HepG2 (cell line): ENCODE results near the gene TMEM63B. TPM values are rescaled to one million over a fixed set of nuclear protein-coding genes. Genes with fewer than 3 reads are reported as not detected.

ENCODE experiments used
- AGO2 ChIP-seq: fragments of 200-400 bp; formaldehyde crosslinking; optimal IDR thresholded peaks from 2 replicates; pipeline ENCODE3; 2017; ENCODE audit warnings: mild to moderate bottlenecking, low read depth, low read length, moderate library complexity
- ATF6 ChIP-seq: sonication (generic); formaldehyde crosslinking; conservative IDR thresholded peaks from 2 replicates; pipeline ENCODE4 v1.4.0; 2020; ENCODE audit warnings: missing genetic modification reagents
- E2F5 ChIP-seq: sonication (generic); formaldehyde crosslinking; conservative IDR thresholded peaks from 2 replicates; pipeline ENCODE4 v1.4.0; 2020; ENCODE audit warnings: missing genetic modification reagents
- HOXA9 ChIP-seq: sonication (generic); formaldehyde crosslinking; IDR thresholded peaks from 2 replicates; pipeline ENCODE4 v1.8.1; 2022; ENCODE audit warnings: missing genetic modification reagents, mild to moderate bottlenecking, moderate library complexity, borderline replicate concordance
- HOXD1 ChIP-seq: sonication (generic); formaldehyde crosslinking; IDR thresholded peaks from 2 replicates; pipeline ENCODE4 v1.5.0; 2020; ENCODE audit warnings: missing genetic modification reagents
- KLF16 ChIP-seq, 2 experiments: sonication (generic) in 1 of 2; formaldehyde crosslinking in 1 of 2; IDR thresholded peaks; 2 replicates each; pipeline versions ENCODE4 v1.6.1 to v1.8.0; 2016 to 2023; ENCODE audit warnings: missing genetic modification reagents in 2 of 2, missing compliant biosample characterization in 1 of 2
- MEIS1 ChIP-seq: sonication (generic); formaldehyde crosslinking; IDR thresholded peaks from 2 replicates; pipeline ENCODE4 v1.9.0; 2021; ENCODE audit warnings: mild to moderate bottlenecking, missing genetic modification reagents, moderate library complexity, borderline replicate concordance
- SRSF4 ChIP-seq: fragments of 200-400 bp; formaldehyde crosslinking; IDR thresholded peaks from one replicate; pipeline ENCODE4 v1.6.1; 2018; ENCODE audit warnings: mild to moderate bottlenecking, low read depth, low read length, moderate library complexity; ENCODE audit not compliant: poor library complexity, severe bottlenecking
- SRSF9 ChIP-seq: fragments of 200-400 bp; formaldehyde crosslinking; IDR thresholded peaks from 2 replicates; pipeline ENCODE4 v1.6.1; 2018; ENCODE audit warnings: borderline replicate concordance, mild to moderate bottlenecking, low read depth, low read length; ENCODE audit not compliant: insufficient read depth, poor library complexity, severe bottlenecking
- TEF ChIP-seq: sonication (generic); formaldehyde crosslinking; IDR thresholded peaks from 2 replicates; pipeline ENCODE4 v1.5.0; 2020; ENCODE audit warnings: missing genetic modification reagents
- U2AF2 ChIP-seq: fragments of 200-400 bp; formaldehyde crosslinking; IDR thresholded peaks from 2 replicates; pipeline ENCODE4 v1.6.1; 2017; ENCODE audit warnings: low read depth, mild to moderate bottlenecking, low read length
- ZBTB8A ChIP-seq: sonication (generic); formaldehyde crosslinking; IDR thresholded peaks from 2 replicates; pipeline ENCODE4 v1.4.0; 2020; ENCODE audit warnings: mild to moderate bottlenecking, low read depth, missing genetic modification reagents, borderline replicate concordance
- ZIK1 ChIP-seq: sonication (generic); formaldehyde crosslinking; IDR thresholded peaks from 2 replicates; pipeline ENCODE4 v1.5.0; 2020; ENCODE audit warnings: mild to moderate bottlenecking, low read depth, missing genetic modification reagents, borderline replicate concordance
- ZNF142 ChIP-seq: sonication (generic); formaldehyde crosslinking; IDR thresholded peaks from 2 replicates; pipeline ENCODE4 v1.4.0; 2020; ENCODE audit warnings: missing genetic modification reagents
- ZNF674 ChIP-seq: sonication (generic); formaldehyde crosslinking; IDR thresholded peaks from 2 replicates; pipeline ENCODE4 v1.5.0; 2020; ENCODE audit warnings: low read depth, mild to moderate bottlenecking, missing genetic modification reagents
- ZNF704 ChIP-seq: sonication (generic); formaldehyde crosslinking; IDR thresholded peaks from 2 replicates; pipeline ENCODE4 v1.8.1; 2023; ENCODE audit warnings: mild to moderate bottlenecking, inconsistent platforms, moderate library complexity, missing genetic modification reagents, borderline replicate concordance
- polyA plus RNA-seq, 8 experiments: library from polyadenylated mRNA; depleted of rRNA in 3 of 8; stranded (reverse) in 7 of 8; unstranded in 1 of 8; fragments of >200 nt; fragmentation: Illumina TruSeq in 4 of 8; extraction: Trizol in 4 of 8; gene quantifications; 2 replicates each; pipeline versions ENCODE4 v1.2.1 to v1.2.3, GENCODE V29; 2011 to 2016; ENCODE audit warnings: low read depth in 4 of 8, missing spikeins in 1 of 8, mixed read lengths in 1 of 8; ENCODE audit not compliant: insufficient read depth in 1 of 8
- total RNA-seq, 5 experiments: library from RNA; depleted of rRNA; stranded (reverse); fragments of >200 nt; fragmentation: Illumina TruSeq; extraction: Trizol; gene quantifications; 2 replicates each; pipeline ENCODE4 v1.2.3, GENCODE V29; 2016; ENCODE audit warnings: low read depth in 1 of 5

The TMEM63B gene
- total and polyA plus RNA-seq, 2 of the 13 experiments (the other 11 are each of a cell fraction or from before 2014, with no cell fraction given) = 27.4 to 75.8 TPM

- TF ChIP-seq ZNF142 (CRISPR knock-in tag) (no peak), ZNF674 (CRISPR knock-in tag) (no peak), TEF (CRISPR knock-in tag) (no peak), MEIS1 (CRISPR knock-in tag) (peak; percentile 99), U2AF2 (no peak), SRSF9 (no peak), SRSF4 (no peak), AGO2 (no peak), KLF16 (CRISPR knock-in tag; IDR thresholded peaks at IDR 0.05) (peak in 1 of 2 experiments; percentile 62; a peak in 1 of 4 replicates), E2F5 (CRISPR knock-in tag) (no peak), ATF6 (no peak), ZNF704 (0 out of 2 replicates have a peak, but pooled peaks have one; percentile 13), HOXD1 (CRISPR knock-in tag) (no peak), ZBTB8A (CRISPR knock-in tag) (no peak), ZIK1 (CRISPR knock-in tag) (no peak; the same call in 1 of the 2 replicates), HOXA9 (CRISPR knock-in tag) (no peak)
Measured at GRCh38 chr6:44094403-44095242, 32.7 kb upstream of the TMEM63B start (continued).
